ENCODE data around the gene HIVEP1.

The HIVEP1 gene

DNA sequence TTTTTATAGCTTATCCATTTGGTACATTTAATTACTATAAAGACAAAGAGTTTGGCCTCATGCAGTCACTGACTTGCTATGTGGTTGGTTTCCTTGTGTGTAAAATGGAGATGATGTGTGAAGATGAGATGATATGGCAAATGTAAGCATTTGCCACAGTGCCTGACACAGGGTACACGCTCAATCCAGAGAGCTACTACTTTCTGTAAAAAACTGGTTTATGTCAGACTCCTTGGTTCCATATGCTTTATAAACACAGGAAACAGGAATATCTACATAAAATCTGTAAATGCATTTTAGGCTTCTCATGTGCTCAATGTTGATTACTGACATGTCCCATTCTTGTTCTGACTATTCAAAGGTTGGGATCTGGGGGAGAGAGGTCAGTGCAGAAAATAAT lies 10.4 kb downstream of the HIVEP1 start:
- DNase-seq, result no peak

DNA sequence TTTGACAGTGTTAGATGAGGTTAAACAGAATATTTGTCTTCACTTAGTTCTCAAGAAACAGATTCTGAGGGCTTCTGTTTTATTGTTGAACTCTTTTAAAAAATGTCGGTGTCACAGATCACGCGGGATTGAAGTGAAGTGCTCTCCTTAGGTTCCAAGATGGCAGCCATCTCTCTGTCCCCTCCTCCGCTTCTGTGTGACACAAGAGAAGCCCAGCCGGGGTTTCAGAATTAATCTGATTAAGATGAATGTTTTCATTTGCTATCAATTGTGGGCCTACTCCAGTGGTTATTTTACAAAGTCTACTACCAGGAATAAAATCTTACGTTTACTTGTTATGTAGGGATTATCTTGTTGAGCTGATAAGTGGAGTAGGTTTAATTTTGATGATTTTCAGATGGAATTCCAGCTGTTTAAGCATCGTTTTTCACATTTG lies 10.9 kb downstream of the HIVEP1 start:
- no peak for DNase-seq

GRCh38 chr6:12024216-12024615 lies 12.1 kb downstream of the HIVEP1 start:
- DNase-seq, result no peak

DNA sequence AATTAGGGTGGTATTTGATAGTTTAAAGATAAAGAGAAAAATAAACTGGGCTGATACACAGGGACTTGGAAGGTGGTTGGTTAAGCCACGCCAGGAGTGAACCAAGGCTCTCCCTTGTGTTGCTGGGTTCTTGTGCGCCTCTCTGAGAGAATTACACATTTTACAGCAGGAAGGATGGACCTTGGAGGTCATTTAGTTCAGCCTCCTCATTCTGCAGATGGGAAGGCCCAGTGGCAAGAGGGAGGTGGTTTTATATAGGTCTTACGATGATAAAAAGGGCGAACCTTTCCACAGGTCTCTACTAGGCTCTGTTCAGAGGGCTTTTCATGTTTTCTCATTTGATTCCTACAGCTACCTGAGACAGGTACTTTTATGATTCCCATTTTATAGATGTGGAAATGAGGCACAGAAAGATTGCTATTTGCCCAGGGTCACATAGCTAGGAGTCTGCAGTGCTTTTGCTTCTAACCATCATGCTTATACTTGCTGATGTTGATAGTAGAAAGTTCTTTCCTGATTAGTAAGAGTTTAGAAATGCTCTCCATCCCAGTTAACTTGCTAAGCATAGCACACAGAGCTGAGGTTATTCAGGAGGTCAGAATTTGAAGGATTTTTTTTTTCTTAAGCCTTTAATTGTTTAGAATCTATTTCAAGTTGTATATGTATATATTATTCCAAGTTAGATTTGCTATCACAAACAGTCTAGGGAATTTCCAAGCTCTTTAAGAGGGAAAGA lies 12.8 kb downstream of the HIVEP1 start:
- DNase-seq, result no peak

- no peak for DNase-seq
These were observed 14.0 kb downstream of the HIVEP1 start for GRCh38 chr6:12026120-12026519.

GRCh38 chr6:12026833-12027232 lies 14.7 kb downstream of the HIVEP1 start:
- DNase-seq, result no peak

- no peak for DNase-seq
These were observed 16.1 kb downstream of the HIVEP1 start for GRCh38 chr6:12028213-12028612.

GRCh38 chr6:12029979-12030737 lies 18.0 kb downstream of the HIVEP1 start:
- no peak for DNase-seq

GRCh38 chr6:12030993-12031550 lies 19.0 kb downstream of the HIVEP1 start:
- no peak for DNase-seq

- DNase-seq, result no peak
These were observed 20.9 kb downstream of the HIVEP1 start for GRCh38 chr6:12032783-12033573.

DNA sequence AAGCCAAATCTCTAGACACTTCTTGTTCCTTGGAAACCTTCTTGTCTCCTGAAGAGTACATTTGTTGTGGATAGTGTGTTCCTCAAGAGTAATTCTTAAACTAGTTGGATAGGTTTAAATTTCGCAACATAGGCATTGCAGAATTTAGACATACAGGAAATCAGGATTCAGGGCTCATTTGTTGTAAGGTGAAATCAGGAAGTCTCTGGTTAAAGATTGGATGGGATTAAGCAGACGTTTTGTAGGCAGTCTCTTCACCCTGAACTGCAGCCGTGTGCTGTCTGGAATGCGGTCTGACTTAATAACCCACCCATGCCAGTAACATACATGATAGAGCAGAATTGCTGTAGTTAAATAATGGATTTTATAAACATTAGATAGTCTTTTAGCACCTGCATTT lies 21.7 kb downstream of the HIVEP1 start:
- DNase-seq, result no peak

- no peak for DNase-seq
These were observed 22.2 kb downstream of the HIVEP1 start for GRCh38 chr6:12034349-12034748.

DNA sequence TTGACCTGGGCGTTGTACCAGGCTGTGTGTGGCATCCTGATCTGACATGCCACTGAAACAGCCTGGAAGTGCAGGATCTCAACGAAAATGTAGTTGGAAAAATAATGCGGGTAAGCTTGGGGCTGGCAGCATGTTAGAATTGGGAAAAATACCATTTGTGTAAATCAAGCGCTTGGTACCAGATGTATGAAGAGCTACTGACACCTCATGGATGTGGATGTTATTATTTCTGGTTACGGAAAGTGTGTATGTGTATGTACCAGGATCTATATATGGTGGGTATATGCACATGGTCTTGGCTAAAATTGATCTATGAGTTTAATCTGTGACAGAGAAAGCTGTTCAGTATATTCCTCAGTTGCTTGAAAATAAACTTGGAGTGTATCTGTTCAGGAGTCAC lies 22.7 kb downstream of the HIVEP1 start:
- DNase-seq, result no peak

- DNase-seq, result no peak
These were observed 24.7 kb downstream of the HIVEP1 start for GRCh38 chr6:12036766-12037165.

GRCh38 chr6:12037798-12038197 lies 25.7 kb downstream of the HIVEP1 start:
- no peak for DNase-seq

GRCh38 chr6:12039540-12040459 lies 27.7 kb downstream of the HIVEP1 start:
- no peak for DNase-seq

GRCh38 chr6:12047304-12047703 lies 35.2 kb downstream of the HIVEP1 start:
- DNase-seq, result no peak

GRCh38 chr6:12047792-12048432 lies 35.8 kb downstream of the HIVEP1 start:
- no peak for DNase-seq

GRCh38 chr6:12048609-12049008 lies 36.5 kb downstream of the HIVEP1 start:
- DNase-seq, result no peak

DNA sequence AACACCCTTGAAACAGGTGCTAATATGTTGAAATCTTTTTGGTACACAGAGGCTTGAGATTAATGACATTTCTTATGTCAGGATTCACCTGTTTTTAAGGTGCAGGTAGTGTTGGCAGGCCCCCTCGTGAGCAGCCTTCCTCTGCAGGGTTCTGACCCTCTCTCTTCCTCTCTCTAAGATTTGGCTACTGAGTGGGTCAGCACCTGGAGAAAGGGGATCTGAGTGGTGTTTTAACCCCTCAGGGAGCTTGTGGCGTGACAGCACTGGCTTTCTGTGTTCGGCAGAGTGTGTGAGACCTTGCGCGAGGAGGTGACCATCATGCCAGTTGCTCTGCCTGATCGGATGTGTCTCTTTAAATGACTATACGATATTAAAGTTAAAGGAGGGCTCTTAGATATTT lies 37.1 kb downstream of the HIVEP1 start:
- DNase-seq, result no peak

GRCh38 chr6:12051861-12052368 lies 39.8 kb downstream of the HIVEP1 start:
- DNase-seq, result no peak
